HG02938 (cell line): Measurements from ENCODE around the gene PSMD11.

Experiments
- ATAC-seq: cut with Tn5 transposase; IDR thresholded peaks from one replicate; pipeline ENCODE4 v1.9.1; 2021; ENCODE audit warnings: mild to moderate bottlenecking, moderate library complexity; ENCODE audit not compliant: unreplicated experiment

The PSMD11 gene

DNA sequence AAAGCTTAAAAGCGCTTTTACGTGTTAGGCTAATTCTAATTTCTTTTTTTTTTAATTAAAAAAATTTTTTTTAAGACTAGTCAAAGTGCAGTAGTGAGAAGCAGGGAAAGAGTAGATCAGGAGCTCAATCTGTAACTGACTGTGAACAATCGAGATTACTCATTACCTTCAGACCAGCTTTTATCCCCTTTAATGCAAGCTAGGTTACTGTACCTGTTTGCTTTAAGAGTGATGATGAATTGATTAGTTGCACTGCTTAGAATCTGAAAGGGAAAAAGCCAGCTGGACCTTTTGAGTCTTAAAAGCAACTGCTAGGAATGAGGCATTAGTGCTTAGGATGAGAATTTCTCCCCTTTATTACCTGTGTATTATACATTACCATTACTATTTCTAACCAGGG is 19.0 kb downstream of the PSMD11 start:
- ATAC-seq, result no peak

DNA sequence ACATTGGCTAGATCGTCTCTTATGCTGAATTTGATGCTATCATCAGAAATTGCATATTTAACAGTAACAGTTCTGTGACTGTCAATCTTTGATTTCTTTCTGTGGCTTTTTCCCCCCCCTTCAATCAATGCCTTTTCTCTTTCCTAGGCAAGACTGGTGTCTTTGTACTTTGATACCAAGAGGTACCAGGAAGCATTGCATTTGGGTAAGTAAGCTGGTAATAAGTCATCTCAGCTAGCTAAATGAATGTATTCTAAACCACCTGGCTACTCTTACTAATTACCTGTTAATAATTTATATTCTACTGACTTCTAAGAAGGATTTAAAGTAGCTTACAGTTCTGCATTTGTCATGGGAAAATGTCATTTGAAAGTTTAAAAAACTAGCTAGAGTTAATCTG is 20.1 kb downstream of the PSMD11 start:
- ATAC-seq, result no peak

DNA sequence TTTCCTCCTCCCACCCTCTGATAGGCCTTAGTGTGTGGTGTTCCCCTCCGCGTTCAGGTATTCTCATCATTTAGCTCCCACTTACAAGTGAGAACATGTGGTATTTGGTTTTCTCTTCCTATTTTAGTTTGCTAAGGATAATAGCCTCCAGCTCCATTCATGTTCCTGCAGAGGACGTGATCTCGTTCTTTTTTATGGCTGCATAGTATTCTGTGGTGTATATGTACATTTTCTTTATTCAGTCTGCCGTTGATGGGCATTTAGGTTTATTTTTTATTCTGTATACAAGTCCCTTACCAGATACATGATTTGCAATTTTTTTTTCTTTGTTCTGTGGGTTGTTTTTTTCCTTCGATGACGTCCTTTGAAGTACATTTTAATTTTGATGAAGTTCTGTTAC is 23.6 kb downstream of the PSMD11 start:
- no peak for ATAC-seq

DNA sequence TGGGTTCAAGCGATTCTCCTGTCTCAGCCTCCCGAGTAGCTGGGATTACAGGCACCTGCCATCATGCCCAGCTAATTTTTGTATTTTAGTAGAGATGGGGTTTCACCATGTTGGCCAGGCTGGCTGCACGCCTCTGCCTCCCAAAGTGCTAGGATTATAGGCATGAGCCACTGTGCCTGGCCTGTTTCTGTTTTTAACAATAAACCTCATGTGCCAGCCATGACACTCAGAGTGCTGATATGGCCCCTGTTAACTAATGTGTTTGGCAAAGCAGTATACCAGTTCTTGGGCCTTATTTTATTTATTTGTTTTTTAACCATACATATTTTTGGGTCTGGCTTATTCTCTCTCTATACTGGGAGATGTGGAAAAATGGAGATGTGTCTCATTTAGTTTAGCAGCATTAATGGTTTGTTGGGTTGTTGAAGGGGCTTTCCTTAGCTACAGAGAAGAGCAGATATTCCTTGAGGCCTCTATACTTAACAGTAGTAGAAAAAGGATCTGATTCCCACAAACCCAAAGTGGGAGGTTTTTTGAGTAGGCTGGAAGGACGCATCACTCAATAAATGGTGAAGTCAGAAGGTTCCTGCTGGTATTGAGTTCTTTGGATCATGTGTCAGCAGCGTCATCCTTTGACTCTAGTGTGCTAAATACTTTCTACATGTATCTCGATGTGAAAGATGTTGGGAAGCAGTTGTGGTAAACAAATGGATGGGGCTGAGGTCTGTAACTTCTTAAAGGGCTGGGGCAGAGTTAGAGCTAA is 26.3 kb downstream of the PSMD11 start:
- ATAC-seq, result no peak

DNA sequence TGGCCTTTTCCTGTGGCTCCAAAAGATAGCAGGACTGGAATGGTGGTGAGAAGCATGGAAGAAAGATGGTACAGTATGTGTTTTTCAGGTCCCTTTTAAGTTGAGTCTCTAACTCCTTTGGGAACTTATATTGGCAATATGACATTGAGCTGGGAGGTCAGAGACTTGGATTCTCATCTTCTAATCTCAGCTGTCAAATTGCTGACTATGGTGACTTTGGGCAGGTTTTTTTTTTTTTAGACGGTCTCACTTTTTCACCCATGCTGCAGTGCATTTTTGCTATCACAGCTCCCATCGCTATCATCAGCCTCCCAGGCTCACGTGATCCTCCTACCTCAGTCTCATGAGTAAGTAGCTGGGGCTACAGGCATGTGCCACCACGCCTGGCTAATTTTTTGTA is 27.3 kb downstream of the PSMD11 start:
- ATAC-seq, result no peak

DNA sequence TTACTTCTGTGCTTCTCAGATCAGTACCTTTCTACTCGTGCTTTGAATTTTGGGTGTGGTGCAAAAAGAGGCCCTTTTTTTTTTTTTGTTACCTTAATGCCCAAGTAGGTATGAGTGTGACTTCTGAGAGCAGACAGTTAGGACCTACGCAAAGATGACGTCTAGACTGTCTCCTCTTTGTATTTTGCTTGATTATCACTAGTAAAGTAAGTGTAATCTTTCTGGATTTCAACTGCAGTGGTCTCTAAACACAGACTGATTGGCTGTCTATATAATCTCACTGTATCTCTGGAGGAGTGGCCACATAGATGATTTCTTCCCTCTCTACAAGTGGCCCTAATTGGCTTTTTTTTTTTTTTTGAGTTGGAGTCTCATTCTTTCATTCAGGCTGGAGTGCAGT is 30.9 kb downstream of the PSMD11 start:
- ATAC-seq, result no peak

DNA sequence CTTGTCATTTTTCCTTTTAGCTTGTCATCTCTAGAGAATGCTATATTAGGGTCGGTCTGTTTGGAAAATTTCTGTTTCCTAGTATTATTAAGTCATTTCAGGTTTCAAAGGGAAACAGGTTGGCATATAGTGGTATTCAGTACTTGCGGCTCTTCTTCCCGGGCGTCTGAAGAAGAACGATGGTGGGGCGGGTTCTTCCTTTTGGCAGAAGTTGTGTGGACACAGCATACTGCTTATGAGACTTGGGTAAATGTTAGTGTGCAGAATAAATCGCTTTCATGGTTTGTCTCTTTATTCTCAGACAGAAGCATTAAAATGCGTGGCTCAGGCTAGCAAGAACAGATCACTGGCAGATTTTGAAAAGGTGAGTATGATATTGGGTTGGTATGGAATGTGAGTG is 32.9 kb downstream of the PSMD11 start:
- ATAC-seq, result no peak

DNA sequence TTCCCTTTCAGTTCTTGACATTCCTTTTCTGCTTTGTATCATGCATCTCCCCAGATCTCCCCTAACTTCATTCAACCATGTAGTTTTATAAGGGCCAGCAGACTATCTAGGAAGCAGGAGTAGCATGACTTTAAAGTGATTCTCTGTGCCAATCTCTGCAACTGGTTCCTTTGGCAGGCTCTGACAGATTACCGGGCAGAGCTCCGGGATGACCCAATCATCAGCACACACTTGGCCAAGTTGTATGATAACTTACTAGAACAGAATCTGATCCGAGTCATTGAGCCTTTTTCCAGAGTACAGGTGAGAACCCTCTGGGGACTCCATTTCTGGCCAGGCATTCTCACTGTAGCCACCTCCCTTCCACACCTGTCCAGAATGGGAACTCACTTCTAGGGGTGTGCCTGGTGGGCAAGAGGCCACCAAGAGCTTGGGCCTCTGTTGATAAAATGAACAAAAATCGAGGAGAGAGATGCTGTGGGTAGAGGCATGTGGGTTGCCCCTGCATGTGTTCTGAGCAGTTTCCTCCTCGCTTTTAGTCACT is 34.8 kb downstream of the PSMD11 start:
- no peak for ATAC-seq

DNA sequence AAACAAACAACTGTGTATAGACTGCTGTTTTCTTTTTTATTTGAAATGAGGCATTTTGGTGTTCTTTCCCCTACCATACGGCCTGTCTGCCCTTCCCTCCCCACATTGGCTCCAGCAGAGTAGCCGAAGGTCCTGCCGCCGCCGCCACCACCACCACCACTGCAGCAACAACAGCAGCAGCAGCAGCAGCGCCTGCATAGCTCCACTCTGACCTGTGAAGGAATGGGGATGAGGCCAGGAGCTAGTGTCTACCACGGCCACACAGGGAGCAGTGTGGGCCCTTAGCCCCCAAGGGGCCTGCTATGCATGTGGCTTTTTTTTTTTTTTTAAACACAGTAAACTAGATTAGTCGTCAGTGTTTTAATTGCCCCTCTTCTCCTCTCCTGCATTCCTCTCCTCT is 36.9 kb downstream of the PSMD11 start:
- no peak for ATAC-seq

DNA sequence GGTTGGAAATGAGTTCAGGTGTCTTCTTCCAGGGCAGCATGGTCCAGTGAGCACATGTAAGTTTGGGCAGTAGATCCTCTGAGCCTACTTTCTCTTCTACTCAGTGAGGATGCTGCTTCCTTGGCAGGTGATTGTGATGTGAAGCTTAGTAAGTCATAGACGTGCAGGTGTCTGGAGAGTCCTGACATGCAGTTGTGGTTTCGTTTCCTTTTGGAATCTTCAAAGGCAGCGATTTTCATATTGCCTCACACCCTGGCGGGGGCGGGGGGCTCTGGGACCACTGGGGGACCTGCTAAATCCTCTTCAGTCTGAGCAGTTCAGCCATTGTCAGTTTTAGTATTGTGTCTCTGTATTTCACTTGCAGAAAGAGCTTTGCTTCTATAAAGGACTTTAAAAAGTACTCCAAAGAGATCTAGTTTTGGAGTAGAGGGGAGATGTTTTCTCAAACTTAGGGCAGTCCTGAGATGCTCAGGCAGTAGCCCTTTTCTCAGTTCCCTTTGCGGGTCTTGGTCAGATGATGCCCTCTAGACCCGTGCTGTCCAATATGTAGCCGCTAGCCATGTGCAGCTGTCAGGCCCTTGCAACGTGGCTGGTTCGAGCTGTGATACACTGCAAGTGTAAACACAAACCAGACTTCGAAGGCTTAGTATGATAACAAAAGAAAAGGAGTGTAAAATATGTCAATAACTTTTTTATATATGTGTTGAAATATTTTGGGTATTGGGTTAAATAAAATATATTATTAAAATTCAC is 38.4 kb downstream of the PSMD11 start:
- ATAC-seq, result no peak

DNA sequence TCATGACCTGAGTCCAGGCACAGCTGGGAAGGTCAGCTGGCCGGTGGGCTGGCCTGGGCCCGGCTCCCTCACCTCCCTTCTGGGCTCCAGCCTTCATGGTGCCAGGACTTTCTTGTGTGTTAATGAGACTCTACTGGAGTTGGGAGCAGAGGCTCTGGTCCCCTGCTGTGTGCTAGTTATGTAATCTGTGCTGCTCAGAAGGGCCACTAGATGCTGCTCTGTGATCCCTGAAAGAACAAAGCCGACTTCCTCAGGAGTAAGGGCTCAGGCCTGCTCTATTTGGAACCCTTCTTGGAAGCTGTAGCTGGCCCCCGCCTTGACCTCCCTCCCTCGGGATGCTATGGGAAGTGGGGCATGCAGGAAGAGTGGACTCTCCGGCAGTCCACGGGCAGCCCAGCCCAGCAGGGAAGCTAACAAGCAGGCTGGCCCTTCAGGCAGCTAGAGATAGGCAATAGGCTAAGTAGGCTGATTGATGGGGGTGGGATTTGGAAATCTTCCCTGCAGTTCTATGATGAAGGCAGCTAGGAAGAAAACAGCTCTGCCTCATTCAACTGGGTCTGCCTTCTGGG is 39.2 kb downstream of the PSMD11 start:
- ATAC-seq, result no peak

DNA sequence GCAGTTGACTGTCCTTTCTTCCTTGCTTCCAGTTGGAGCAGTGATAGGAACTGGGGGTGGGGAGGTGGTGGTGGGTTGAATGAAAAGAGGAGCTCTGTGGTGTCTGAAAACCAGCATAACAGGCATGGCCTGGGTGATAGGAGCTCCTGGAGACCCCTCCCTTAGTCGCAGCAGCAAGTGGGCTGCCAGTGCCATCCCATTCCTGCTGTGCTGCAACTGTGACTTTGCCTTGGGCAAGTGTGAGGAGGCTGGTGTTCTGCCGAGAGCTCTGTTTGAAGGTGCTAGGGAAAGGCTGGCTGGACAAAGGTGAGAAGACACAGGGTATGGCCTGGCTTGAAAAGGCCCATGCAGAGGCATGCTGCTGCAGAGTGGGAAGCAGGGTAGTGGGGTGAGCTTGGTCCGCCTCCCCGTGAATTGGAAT is 39.7 kb downstream of the PSMD11 start:
- ATAC-seq, result no peak

DNA sequence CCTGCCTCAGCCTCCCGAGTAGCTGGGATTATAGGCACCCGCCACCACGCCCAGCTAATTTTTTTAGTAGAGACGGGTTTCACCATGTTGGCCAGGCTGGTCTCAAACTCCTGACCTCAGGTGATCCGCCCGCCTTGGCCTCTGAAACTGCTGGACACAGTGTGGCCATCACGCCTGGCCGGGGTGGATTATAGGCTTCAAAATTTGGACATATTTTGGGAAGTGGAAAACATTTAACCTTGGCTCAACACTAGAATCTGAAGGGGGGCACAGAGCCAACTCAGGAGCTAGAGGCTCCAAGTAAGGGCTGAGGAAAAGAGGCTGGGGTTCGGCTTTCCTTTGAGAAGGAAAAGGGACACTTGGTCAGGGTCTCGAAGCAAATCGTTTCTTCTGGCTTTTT is 40.3 kb downstream of the PSMD11 start:
- no peak for ATAC-seq

DNA sequence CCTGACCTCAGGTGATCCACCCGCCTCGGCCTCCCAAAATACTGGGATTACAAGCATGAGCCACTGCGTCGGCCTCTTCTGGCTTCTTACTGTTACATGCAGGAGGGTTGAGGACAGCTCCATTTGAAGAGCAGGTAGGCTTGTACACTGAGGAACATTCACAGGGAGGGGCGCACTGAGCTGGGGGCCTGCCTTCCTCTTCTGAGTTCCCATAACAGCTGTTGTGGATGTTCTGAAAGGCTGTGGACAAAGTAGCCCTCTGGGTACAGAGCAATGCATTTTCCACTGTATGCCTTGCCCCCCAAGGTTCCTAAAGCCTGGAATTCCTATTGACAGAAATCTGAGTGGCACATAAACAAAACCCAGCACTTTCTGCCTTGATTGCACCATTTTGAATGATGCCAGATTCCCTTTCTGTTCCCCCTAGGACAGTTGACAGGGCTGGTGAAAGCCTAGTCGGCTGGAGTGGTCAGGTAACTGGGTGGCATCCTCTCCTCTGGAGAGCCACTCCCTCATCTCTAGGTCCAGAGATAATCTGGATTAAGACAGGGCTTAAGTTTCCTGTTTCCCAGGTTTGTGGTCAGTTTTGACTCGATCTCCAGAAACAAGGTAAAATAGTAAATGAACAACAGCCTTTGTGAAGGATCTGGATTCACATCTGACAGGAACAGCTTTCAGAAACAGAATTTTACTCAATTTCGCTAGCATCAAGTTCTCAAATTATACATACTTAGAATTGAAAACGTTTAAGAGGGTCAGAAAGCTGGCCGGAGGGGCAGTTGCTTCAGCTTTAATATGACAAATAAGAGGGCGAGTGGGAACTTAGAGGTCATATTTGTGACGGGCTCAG is 41.2 kb downstream of the PSMD11 start:
- ATAC-seq, result no peak

DNA sequence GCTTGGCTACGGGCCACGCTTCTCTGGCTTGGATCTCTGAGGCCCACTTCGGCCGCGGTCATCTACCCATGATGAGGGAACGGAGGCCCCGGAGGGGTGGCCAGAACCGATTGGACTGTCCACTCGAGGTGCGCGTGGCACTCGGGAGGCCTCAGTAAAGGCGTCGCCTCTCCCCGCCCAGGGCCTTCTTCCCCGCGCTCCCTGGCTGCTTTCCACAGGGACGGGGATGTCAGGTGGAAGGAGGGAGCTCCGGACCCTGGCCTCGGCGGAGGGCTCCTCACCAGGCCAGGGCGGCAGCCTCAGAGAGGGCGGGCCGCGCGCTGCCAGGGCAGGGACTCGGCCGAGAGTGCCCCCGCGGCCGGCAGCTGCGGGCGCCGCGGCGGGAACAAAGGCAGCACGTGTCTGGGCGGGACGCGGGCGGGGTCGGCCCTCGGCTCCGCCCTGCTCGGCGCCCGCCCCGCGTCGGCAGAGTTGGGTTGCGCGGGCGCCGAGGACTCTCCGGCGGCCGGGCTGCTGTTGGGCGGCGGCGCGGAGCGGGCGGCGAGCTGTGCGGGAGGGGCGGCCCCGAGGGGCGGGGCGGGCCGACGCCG is 41.9 kb downstream of the PSMD11 start:
- ATAC-seq, result peak; percentile 40

DNA sequence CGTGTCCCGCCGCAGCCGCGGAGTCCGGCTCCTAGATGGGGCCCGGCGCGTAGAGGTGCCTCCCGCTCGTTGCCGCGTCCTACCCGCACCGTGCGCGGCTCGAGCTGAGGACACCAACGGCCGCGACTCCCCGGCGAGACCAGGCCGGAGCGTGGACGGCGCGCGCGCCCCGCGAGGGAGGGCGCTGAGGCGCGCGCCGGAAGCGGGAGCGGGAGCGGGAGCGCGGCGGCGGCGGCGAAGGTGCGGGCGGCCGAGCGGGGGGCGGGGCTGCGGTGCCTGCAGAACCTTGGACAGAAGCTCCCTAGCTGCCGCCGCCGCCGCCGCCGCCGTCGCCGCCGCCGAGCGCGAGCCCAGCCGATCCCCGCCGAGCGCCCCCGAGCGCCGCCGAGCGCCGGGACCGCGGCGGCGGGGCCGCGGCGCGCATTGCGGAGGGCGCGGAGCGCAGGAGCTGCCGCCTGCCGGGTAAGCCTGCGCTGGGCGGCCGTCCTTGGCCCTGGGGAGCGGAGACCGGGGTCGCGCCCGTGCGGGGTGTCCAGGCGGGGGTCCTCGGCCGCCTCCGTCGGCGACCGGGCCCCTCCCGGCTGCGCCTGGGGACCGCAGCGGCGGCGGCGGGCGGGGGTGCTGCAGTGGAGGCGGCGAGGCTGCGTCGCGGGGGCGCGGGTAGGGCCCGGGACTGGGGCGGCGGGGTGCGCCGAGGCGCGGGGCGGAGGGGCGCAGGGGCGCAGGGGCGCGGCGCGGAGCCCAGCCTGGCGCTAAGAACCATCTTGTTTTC is 42.6 kb downstream of the PSMD11 start, which contains the start of gene CDK5R1:
Gene CDK5R1, plus strand, starts transcription at position 293 of the 772 bp plus-strand sequence. CDS start 628 bp downstream, outside the sequence.
- ATAC-seq, result peak; percentile 47

DNA sequence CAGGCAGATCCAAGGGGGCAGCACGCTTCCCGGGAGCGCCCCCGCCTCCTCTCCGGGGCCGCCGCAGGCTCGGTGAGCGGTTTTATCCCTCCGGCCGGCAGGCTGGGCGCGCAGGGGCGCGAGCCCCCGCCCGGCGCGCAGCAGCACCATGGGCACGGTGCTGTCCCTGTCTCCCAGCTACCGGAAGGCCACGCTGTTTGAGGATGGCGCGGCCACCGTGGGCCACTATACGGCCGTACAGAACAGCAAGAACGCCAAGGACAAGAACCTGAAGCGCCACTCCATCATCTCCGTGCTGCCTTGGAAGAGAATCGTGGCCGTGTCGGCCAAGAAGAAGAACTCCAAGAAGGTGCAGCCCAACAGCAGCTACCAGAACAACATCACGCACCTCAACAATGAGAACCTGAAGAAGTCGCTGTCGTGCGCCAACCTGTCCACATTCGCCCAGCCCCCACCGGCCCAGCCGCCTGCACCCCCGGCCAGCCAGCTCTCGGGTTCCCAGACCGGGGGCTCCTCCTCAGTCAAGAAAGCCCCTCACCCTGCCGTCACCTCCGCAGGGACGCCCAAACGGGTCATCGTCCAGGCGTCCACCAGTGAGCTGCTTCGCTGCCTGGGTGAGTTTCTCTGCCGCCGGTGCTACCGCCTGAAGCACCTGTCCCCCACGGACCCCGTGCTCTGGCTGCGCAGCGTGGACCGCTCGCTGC is 43.3 kb downstream of the PSMD11 start:
- ATAC-seq, result no peak

DNA sequence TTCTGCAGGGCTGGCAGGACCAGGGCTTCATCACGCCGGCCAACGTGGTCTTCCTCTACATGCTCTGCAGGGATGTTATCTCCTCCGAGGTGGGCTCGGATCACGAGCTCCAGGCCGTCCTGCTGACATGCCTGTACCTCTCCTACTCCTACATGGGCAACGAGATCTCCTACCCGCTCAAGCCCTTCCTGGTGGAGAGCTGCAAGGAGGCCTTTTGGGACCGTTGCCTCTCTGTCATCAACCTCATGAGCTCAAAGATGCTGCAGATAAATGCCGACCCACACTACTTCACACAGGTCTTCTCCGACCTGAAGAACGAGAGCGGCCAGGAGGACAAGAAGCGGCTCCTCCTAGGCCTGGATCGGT is 43.9 kb downstream of the PSMD11 start:
- ATAC-seq, result no peak

DNA sequence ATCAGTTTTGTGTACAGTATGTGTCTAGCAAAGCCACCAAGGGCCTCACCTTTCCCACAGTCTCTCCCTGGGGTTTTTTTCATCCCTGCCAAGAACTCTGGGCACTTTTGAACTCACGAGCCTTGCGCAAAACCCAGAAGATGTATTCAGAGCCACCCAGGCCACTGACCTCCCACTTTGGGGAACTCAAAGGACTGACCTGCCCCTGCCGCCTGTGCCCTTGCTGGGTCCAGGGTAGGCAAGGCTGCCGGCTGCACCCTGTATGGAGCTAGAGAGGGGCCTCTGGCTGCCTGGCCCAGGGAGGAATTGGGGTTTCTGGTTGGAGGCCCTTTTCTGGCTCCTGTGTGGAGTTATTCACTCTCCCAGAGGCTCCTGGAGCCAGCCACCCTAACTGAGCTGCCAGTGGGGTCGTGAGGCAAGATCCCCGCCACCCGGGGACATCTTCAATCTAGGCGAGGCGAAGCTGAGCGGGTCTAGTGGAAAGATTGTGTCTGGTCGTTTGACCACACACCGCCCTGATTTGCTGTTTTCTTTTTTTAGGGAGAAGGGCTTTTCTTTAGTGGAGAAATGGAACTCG is 44.4 kb downstream of the PSMD11 start:
- no peak for ATAC-seq
